GM19328 (cell line): ENCODE measurements around the gene PCDHGB2.
"Not testable (repeated sequence)": the region's sequence is repeated elsewhere in the genome, so short reads cannot be mapped to it uniquely, and the experiment has no call there.

Experiments used
- ATAC-seq: cut with Tn5 transposase; IDR thresholded peaks from one replicate; pipeline ENCODE4 v1.9.1; 2021; ENCODE audit warnings: mild to moderate bottlenecking, moderate library complexity; ENCODE audit not compliant: unreplicated experiment

The PCDHGB2 gene

DNA sequence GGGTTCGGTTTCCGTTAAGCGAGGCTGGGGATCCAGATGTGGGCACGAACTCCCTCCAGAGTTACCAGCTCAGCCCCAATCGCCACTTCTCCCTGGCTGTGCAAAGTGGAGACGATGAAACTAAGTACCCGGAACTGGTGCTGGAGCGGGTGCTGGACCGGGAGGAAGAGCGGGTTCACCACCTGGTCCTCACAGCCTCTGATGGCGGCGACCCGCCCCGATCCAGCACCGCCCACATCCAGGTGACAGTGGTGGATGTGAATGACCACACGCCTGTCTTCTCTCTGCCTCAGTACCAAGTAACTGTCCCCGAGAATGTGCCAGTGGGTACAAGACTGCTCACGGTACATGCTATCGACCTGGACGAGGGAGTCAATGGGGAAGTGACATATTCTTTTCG lies 23.6 kb downstream of the PCDHGB2 start:
- ATAC-seq, result no peak

- no peak for ATAC-seq
Measured at GRCh38 chr5:141384471-141385267, 24.9 kb downstream of the PCDHGB2 start.

- not testable (repeated sequence) for ATAC-seq
Measured at GRCh38 chr5:141387557-141388311, 27.9 kb downstream of the PCDHGB2 start, which contains the start of gene PCDHGB4. Gene PCDHGB4 (plus strand): TSS chr5:141387698. CDS start chr5:141387885, 187 bp downstream.

- no peak for ATAC-seq
Measured at GRCh38 chr5:141388661-141389060, 28.9 kb downstream of the PCDHGB2 start.

GRCh38 chr5:141389153-141390042 lies 29.6 kb downstream of the PCDHGB2 start:
- no peak for ATAC-seq

DNA sequence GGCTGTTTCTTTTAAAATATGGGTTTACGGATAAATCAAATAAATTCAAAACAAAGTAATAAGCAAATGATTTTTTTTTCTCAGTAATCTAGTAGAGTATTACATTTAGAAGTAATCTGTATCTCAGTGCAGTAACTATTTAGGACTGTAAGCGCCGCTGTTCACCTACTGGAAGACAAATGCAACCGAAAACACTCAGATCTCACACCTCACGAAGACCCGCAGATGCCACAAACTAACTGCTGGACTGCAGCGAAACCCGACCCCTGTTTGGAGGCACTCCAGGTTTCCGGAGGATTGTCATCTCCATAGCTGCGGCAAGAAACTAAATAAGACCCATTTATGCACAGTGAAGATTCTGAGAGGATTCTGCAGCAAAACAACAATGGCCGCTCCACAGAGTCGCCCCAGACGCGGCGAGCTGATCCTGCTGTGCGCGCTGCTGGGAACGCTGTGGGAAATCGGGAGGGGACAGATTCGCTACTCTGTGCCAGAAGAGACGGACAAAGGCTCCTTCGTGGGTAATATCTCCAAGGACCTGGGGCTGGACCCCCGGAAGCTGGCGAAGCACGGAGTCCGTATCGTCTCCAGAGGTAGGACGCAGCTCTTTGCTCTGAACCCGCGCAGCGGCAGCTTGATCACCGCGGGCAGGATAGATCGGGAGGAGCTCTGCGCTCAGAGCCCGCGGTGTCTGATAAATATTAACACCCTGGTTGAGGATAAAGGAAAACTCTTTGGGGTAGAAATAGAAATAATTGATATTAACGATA lies 32.8 kb downstream of the PCDHGB2 start, which contains the start of gene PCDHGA8:
Gene PCDHGA8, plus strand, starts transcription at position 205 of the 770 bp plus-strand sequence. Its CDS starts 181 bp downstream, at position 386.
- no peak for ATAC-seq

GRCh38 chr5:141393267-141393666 lies 33.5 kb downstream of the PCDHGB2 start:
- no peak for ATAC-seq

GRCh38 chr5:141394401-141395187 lies 34.8 kb downstream of the PCDHGB2 start:
- ATAC-seq, result not testable (repeated sequence)

DNA sequence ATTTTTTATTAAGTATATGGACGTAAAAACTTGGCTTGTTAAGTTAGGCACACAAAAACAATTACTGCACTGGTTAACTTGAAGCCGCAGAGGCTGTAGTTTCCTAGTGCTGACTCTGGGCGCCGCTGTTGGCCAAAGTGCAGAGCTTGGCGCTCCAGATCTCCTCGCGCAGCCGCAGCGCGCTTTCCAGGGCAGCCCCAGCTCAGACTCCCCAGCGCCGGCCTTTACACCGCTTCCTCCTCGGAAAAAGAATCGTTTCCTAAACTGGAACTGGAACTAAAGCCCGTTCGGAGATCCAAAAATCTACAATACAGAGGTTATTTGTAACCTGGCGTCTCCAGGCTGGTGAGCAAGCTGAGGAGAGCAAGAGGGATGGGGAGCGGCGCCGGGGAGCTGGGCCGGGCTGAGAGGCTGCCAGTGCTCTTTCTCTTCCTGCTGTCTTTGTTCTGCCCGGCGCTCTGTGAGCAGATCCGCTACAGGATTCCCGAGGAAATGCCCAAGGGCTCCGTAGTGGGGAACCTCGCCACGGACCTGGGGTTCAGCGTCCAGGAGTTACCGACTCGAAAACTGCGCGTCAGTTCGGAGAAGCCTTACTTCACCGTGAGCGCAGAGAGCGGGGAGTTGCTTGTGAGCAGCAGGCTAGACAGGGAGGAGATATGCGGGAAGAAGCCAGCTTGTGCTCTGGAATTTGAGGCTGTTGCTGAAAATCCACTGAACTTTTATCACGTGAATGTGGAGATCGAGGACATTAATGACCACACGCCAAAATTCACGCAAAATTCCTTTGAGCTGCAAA lies 38.2 kb downstream of the PCDHGB2 start, which contains the start of gene PCDHGB5:
Gene PCDHGB5, plus strand, starts transcription at position 192 of the 796 bp plus-strand sequence. Its CDS starts 181 bp downstream, at position 373.
- peak; percentile 93 for ATAC-seq

- no peak for ATAC-seq
Measured at GRCh38 chr5:141398608-141399007, 38.8 kb downstream of the PCDHGB2 start.

DNA sequence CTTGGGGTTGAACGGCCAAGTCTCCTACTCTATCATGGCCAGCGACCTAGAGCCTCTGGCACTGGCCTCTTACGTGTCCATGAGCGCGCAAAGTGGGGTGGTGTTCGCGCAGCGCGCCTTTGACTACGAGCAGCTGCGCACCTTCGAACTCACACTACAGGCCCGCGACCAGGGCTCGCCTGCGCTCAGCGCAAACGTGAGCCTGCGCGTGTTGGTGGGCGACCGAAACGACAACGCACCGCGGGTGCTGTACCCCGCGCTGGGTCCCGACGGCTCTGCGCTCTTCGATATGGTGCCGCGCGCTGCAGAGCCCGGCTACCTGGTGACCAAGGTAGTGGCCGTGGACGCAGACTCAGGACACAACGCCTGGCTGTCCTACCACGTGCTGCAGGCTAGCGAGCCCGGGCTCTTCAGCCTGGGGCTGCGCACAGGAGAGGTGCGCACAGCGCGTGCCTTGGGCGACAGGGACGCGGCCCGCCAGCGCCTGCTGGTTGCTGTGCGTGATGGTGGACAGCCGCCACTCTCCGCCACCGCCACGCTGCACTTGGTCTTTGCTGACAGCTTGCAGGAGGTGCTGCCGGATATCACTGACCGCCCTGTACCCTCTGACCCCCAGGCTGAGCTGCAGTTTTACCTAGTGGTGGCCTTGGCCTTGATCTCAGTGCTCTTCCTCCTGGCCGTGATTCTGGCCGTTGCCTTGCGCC lies 39.9 kb downstream of the PCDHGB2 start:
- ATAC-seq, result no peak

DNA sequence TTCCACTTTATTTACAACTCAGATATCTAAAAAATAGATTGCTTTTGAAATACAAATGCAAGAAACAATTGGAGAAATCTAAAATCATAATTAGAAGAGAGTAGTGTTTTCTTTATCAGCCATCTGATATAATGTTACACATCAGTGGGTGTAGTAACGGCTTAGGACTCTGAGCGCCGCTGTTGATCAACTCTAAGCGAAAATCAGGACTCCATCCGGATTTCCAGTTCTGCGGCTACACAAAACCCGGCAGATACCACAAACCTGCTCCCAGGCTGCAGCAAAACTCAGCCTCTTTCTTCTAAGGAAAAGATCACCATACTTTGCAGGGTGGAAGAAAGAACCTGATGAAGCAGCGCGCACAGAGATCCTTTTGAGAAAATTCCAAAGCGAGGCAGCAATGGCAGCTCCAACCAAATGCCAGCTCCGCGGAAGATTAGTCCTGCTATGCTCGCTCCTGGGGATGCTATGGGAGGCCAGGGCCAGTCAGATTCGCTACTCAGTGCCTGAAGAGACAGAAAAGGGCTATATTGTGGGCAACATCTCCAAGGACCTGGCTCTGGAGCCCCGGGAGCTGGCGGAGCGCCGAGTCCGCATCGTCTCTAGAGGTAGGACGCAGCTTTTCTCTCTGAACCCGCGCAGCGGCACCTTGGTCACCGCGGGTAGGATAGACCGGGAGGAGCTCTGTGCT lies 42.9 kb downstream of the PCDHGB2 start, which contains the start of gene PCDHGA9:
Gene PCDHGA9, plus strand, starts transcription at position 226 of the 691 bp plus-strand sequence. Its CDS starts 175 bp downstream, at position 401.
- ATAC-seq, result no peak

- ATAC-seq, result no peak
Measured at GRCh38 chr5:141403387-141403786, 43.6 kb downstream of the PCDHGB2 start.

- ATAC-seq, result peak; percentile 76
Measured at GRCh38 chr5:141407790-141408505, 48.2 kb downstream of the PCDHGB2 start, which contains the start of gene PCDHGB6. Gene PCDHGB6 (plus strand): TSS chr5:141408021. CDS start chr5:141408203, 182 bp downstream.

- ATAC-seq, result no peak
Measured at GRCh38 chr5:141409598-141410306, 50.0 kb downstream of the PCDHGB2 start.

GRCh38 chr5:141411575-141411974 lies 51.8 kb downstream of the PCDHGB2 start:
- ATAC-seq, result no peak
